Spleen (tissue), 11 donors: ENCODE results near the gene POU2F3. TPM values are rescaled to one million over a fixed set of nuclear protein-coding genes. Genes with fewer than 3 reads are reported as not detected.

Experiments
- DNase-seq: peaks from one replicate; pipeline ENCODE4 v3.0.0-alpha.2; 2020
- H3K27ac ChIP-seq, 8 donors: fragments of 200-600 bp; sonication (generic) in 7 of 8; 1 replicate in 4 of 8; 2 replicates in 4 of 8; pipeline versions ENCODE4 v1.5.0 to v1.8.0; 2016 to 2021; ENCODE audit warnings: inconsistent platforms in 4 of 8, mild to moderate bottlenecking in 4 of 8, moderate library complexity in 1 of 8
- H3K27me3 ChIP-seq, 7 donors: fragments of 200-600 bp; sonication (generic) in 6 of 7; replicated peaks in 1 of 7; 1 replicate in 4 of 7; 2 replicates in 3 of 7; pipeline versions ENCODE4 v1.5.0 to v1.8.0; 2016 to 2021; ENCODE audit warnings: inconsistent platforms in 3 of 7, mild to moderate bottlenecking in 1 of 7
- H3K36me3 ChIP-seq, 6 donors: fragments of 200-600 bp; sonication (generic) in 5 of 6; 1 replicate in 4 of 6; 2 replicates in 2 of 6; pipeline versions ENCODE4 v1.5.0 to v1.8.0; 2016 to 2021; ENCODE audit warnings: inconsistent platforms in 2 of 6
- H3K4me1 ChIP-seq, 6 donors: fragments of 200-600 bp; sonication (generic) in 5 of 6; 1 replicate in 3 of 6; 2 replicates in 3 of 6; pipeline versions ENCODE4 v1.5.0 to v1.8.0; 2016 to 2021; ENCODE audit warnings: inconsistent platforms in 3 of 6
- H3K4me3 ChIP-seq, 8 donors: fragments of 200-600 bp; sonication (generic) in 7 of 8; 1 replicate in 4 of 8; 2 replicates in 4 of 8; pipeline versions ENCODE4 v1.5.0 to v1.8.0; 2016 to 2021; ENCODE audit warnings: inconsistent platforms in 4 of 8, mild to moderate bottlenecking in 4 of 8, moderate library complexity in 2 of 8
- H3K9me3 ChIP-seq, 8 donors: fragments of 200-600 bp; sonication (generic) in 7 of 8; 1 replicate in 4 of 8; 2 replicates in 4 of 8; pipeline versions ENCODE4 v1.5.0 to v1.8.0; 2016 to 2021; ENCODE audit warnings: inconsistent platforms in 4 of 8
- POLR2A ChIP-seq, 3 donors: fragments of 450-650 bp; IDR thresholded peaks; one replicate each; pipeline ENCODE4 v1.5.1; 2017; ENCODE audit warnings: antibody characterized with exemption in 3 of 3, mild to moderate bottlenecking in 1 of 3
- POLR2AphosphoS5 ChIP-seq, 3 donors: sonication (generic); formaldehyde crosslinking; IDR thresholded peaks; one replicate each; pipeline ENCODE4 v1.5.1; 2017; ENCODE audit warnings: antibody characterized with exemption in 3 of 3
- WGBS, 5 donors: extraction: QIAGEN DNeasy Blood & Tissue Kit in 3 of 5; methylation state at CpG; one replicate each; pipeline versions ENCODE4 v1.1.5 to v1.1.7; 2013 to 2018; 5-methylcytosine and 5-hydroxymethylcytosine counted together
- intact Hi-C: fragments of 100-400 bp; cut with DNase I; formaldehyde crosslinking; loops from one replicate; pipeline ENCODE4 v1.15.0; 2023; ENCODE audit warnings: low total_unique reads
- polyA plus RNA-seq, 3 donors: library from polyadenylated mRNA; stranded (reverse); fragments of 200-250 nt; gene quantifications; one replicate each; pipeline ENCODE4 v1.2.1, GENCODE V29; 2013
- total RNA-seq, 7 donors: library from RNA; depleted of rRNA in 3 of 7; stranded (reverse); fragments of >200 nt in 3 of 7; fragmentation: NEBNext Ultra II Directional in 4 of 7; extraction: Animal tissue kit (Norgen Biotek cat#: 25700) in 4 of 7; gene quantifications; one replicate each; pipeline versions ENCODE4 v1.1.0 to v1.2.1, GENCODE V29; 2016 to 2021
- TF ChIP-seq, protein P1 (sequence below), 11 experiments: fragments of 200-600 bp in 7 of 11; fragments of 450-650 bp in 4 of 11; sonication (generic) in 4 of 11; IDR thresholded peaks in 8 of 11; conservative IDR thresholded peaks in 3 of 11; 1 replicate in 7 of 11; 2 replicates in 4 of 11; pipeline versions ENCODE4 v1.4.0 to v1.8.0; 2016 to 2021; ENCODE audit warnings: antibody characterized with exemption in 11 of 11, inconsistent platforms in 4 of 11, mild to moderate bottlenecking in 1 of 11
- donor health status: healthy with polysubstance abuse.
- donor health status: DM: no; HTN: no; CAD: no; lungs with moderate emphysema.
- donor health status: DM: no; HTN: no; CAD: no.
- donor health status: Bipolar disorder and iron deficiency.
- donor health status: healthy.
- donor health status: DM: no; HTN: no; CAD: no.
- donor health status: DM: yes; HTN: yes; CAD: no.

Gene POU2F3
- total and polyA plus RNA-seq, 10 donors: 0.04 to 0.27 (median 0.19) TPM; not detected in 4

DNA sequence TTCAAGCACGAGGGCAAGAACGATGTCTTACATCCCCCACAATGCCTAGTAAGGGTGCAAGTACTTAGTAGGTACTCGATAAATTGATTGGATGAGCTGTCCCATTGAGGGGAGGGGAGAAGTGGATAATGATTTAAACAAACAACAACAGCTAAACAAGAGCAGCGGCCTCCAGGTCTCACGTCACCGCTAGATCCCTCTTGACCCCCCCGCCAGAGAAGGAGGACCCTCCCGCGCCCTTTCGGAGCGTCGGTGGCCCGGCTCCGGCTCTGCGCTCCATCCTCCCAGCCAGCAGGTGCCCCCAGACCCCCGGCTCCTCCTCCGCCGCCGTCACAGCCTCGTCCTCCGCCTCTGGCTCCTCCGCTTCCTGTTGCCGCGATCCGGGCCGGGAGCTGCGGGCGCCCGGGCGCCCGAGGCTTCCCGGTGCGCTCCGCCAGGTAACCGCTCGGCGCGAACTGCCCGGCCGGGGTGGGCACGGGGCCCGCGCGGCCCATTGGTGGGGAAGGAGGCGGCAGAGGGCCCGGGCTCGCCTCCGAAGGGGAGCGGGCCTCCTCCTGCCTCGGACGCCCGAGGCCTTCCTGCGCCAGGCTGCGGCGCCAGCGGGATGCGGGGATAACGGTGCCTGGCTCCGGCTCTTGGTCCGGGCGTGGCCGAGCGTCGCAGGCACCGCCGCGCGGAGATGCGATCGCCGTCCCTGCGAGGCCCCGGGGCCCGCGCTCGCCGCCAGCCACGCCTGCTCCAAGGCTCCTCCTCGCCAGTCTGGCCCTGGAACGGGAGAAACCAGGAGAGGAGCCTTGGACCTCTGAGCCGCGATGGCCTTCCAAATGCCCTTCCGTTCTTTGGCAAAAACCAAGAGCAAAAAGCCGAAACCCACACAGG lies 85.2 kb downstream of the POU2F3 start, which contains the start of gene TLCD5:
TLCD5 (plus strand) TSS at position 368 of the 879 bp plus-strand sequence. CDS start 2,143 bp downstream, outside the sequence.
- peak; percentile 84 for DNase-seq
- TF ChIP-seq POLR2A (IDR thresholded peaks at IDR 0.05) (no peak), POLR2AphosphoS5 (IDR thresholded peaks at IDR 0.05) (peak; percentile 28 to 77 (median 73))
- TF ChIP-seq, protein P1, sequence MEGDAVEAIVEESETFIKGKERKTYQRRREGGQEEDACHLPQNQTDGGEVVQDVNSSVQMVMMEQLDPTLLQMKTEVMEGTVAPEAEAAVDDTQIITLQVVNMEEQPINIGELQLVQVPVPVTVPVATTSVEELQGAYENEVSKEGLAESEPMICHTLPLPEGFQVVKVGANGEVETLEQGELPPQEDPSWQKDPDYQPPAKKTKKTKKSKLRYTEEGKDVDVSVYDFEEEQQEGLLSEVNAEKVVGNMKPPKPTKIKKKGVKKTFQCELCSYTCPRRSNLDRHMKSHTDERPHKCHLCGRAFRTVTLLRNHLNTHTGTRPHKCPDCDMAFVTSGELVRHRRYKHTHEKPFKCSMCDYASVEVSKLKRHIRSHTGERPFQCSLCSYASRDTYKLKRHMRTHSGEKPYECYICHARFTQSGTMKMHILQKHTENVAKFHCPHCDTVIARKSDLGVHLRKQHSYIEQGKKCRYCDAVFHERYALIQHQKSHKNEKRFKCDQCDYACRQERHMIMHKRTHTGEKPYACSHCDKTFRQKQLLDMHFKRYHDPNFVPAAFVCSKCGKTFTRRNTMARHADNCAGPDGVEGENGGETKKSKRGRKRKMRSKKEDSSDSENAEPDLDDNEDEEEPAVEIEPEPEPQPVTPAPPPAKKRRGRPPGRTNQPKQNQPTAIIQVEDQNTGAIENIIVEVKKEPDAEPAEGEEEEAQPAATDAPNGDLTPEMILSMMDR (IDR thresholded peaks at IDR 0.05 in 8 of 11, conservative IDR thresholded peaks at IDR 0.05 in 3 of 11): peak in 1 of 11 experiments; percentile 20
- Histone ChIP-seq H3K9me3 (no peaks in the 10 kb centered on the region), H3K4me1 (peaks cover 6 to 32% (median 26%) of the 10 kb centered on the region in 6 donors), H3K27ac (peak within 1 kb of the TSS; percentile 38 to 90 (median 87)), H3K4me3 (peak within 1 kb of the TSS; percentile 41 to 77 (median 56)), H3K36me3 (peaks cover 0 to 4% (median 0%) of the 10 kb centered on the region in 6 donors), H3K27me3 (peaks cover 0 to 68% (median 11%) of the 10 kb centered on the region in 7 donors)
- intact Hi-C loops: no loop called here
- WGBS, 5 donors: 1 to 3% (median 1%) methylated on average over 16 to 84 of the region's 84 CpGs

DNA sequence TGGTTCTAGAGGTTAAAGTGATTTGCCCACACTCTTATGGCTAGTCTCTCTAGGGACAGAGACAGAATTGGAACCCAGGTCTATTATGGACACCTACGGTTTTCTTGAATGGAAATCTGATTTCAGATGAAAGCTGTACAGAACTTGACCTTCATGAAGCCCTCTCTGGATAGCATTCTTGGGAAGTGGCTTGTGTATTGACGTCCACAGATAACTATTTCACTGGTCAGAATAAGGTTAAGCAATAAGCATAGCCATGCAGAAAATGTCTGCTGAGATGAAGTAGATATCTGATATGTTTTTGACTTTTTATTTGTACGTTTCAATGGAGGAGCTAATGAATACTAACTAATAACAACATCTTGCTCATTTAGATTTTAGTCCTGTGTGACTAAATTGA lies 86.3 kb downstream of the POU2F3 start:
- 39 to 55% (median 45%) methylated on average over 3 of the region's 3 CpGs for WGBS, 5 donors

GRCh38 chr11:120326845-120327281 lies 86.9 kb downstream of the POU2F3 start:
- intact Hi-C loops: no loop called here
- TF ChIP-seq POLR2AphosphoS5 (IDR thresholded peaks at IDR 0.05) (no peak), POLR2A (IDR thresholded peaks at IDR 0.05) (no peak)
- TF ChIP-seq, protein P1 (IDR thresholded peaks at IDR 0.05 in 8 of 11, conservative IDR thresholded peaks at IDR 0.05 in 3 of 11): no peak
- Histone ChIP-seq H3K4me1 (peaks cover 6 to 32% (median 26%) of the 10 kb centered on the region in 6 donors), H3K36me3 (peaks cover 0 to 9% (median 0%) of the 10 kb centered on the region in 6 donors), H3K27me3 (peaks cover 0 to 76% (median 11%) of the 10 kb centered on the region in 7 donors), H3K27ac (peak overlapping the region in 4 of 8 donors; percentile 83 to 90 (median 88)), H3K4me3 (no peak overlapping the region), H3K9me3 (no peaks in the 10 kb centered on the region)
- 30 to 45% (median 34%) methylated on average over 4 of the region's 4 CpGs for WGBS, 5 donors
- DNase-seq: no peak

More for the DNA sequence above, 86.3 kb downstream of the POU2F3 start:
- intact Hi-C loops: no loop called here
- Histone ChIP-seq H3K4me1 (peaks cover 6 to 32% (median 26%) of the 10 kb centered on the region in 6 donors), H3K9me3 (no peaks in the 10 kb centered on the region), H3K4me3 (peak overlapping the region in 6 of 8 donors; percentile 52 to 77 (median 59)), H3K36me3 (peaks cover 0 to 9% (median 0%) of the 10 kb centered on the region in 6 donors), H3K27me3 (peaks cover 0 to 77% (median 11%) of the 10 kb centered on the region in 7 donors), H3K27ac (peak overlapping the region in 7 of 8 donors; percentile 83 to 90 (median 87))
- no peak for TF ChIP-seq POLR2A (IDR thresholded peaks at IDR 0.05)
- TF ChIP-seq, protein P1 (IDR thresholded peaks at IDR 0.05 in 8 of 11, conservative IDR thresholded peaks at IDR 0.05 in 3 of 11): no peak
- no peak for TF ChIP-seq POLR2AphosphoS5 (IDR thresholded peaks at IDR 0.05)
- no peak for DNase-seq
